NCI-H128 (cell line): Measurements from ENCODE around the gene HMG20B.

Source experiments
- DNase-seq: peaks from one replicate; lab custom pipeline; 2025; ENCODE audit not compliant: unreplicated experiment; lab: John Stamatoyannopoulos, UW

The HMG20B gene

DNA sequence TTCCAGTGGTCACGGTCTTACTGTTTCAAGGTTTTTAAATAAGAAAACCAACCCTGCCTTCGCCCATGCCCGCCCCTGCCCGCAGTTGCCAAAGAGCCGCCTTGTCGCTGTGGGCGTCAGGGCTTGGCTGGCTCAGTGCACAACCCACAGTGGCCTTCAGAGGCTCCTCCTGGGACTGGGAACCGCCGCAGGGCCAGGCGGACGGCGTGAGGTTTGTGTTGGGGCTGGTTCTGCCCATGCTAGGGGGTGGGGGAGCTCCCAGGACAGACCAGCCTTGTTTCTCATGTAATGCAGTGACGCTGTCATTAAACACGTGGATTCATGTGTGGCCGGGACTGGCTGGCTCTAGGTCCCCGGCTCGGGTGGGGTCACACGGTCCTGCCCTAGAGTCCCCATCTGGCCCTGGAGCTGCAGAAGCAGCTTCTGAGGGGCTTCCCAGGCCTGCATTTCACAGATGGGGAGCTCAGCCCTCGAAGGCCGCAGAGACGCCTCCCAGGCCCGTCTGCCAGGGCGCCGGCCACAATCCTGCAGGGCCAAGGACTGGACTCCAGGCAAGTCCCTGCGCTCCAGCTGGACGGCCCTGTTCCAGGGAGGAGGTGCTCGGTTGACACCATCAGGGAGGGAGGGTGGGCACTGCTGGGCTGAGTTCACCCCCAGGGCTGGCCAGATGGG lies 36.2 kb upstream of the HMG20B start:
- no peak for DNase-seq

DNA sequence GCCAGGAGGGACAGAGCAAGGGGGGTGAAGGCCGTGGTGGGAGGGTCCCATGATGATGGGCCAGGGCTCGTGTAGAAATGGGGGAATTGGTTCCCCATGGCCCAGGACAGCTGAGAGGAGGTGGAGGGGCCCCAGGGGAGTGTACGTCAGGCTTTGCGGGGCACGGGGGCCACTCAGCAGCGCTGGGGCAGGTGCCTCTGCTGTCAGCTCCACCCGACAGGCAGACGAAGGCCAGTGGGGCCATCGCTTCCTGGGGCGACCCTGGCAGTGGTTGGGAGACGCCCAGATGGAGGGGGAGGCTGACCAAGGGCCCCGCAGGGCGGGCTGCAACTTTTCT lies 35.7 kb upstream of the HMG20B start:
- no peak for DNase-seq

DNA sequence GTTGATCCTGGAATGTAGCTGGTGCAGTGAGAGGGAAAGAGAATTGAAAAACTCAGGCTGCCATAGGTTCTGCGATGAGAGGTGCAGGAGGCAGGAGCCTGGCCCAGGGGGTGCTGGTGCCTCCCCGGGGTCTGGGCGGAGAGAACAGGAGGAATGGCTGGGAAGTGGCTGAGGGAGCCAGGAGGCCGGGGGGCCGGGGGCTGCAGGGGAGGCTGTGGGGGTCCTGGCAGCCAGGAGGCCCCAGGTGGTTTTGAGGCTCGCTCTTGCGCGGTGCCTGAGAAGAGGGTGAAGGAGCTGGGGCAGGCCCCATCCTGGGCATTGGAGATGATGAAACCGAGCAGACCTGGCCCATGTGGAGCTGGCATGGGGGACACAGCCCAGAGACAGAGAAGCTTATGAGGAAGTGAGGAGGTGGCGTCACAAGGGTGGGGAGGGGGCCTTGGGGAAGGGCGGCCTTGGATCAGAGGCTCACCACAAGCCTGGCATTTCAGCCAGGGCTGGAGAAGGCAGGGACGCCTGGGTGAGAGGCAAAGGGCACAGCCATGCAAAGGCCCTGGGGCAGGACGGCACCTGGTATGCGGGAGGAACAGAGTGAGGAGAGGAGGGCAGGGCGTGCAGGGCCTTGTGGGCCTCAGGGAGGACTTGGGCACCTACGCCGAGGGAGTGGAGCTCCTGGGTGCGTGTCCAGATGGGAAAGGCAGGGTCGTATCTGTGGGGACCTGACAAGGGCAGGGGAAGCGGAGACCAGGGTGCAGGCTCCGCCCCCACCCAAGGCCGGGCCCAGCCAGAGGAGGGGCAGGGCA lies 35.1 kb upstream of the HMG20B start:
- no peak for DNase-seq

DNA sequence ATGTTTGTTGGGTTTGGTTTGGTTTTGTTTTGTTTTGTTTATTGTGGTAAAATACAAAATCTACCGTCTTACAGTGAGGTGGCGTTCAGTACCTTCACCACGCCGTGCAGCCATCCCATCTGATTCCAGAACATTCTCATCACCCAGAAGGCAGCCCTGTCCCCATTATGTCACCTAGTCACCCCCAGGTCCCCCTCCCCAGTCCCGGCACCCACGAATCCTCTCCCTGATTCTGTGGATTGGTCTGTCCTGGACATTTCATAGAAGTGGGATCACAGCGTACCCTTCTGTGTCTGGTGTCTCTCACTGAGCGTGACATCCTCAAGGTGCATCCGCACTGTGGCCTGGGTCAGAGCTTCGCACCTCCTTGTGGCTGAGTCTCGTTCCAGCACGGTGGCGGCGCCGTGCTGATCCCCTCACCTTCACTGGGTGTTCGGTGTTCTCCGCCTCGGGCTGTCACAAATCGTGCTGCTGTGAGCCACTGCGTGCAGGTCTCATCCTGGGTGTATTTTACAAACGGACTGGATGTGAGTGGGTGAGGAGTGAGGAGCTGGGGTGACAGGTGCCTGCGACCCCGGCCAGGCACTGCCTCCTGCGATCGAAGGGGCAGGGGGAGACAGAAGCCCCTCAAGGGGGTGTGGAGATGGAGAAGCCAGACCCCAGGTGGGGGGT lies 34.4 kb upstream of the HMG20B start:
- DNase-seq: no peak

DNA sequence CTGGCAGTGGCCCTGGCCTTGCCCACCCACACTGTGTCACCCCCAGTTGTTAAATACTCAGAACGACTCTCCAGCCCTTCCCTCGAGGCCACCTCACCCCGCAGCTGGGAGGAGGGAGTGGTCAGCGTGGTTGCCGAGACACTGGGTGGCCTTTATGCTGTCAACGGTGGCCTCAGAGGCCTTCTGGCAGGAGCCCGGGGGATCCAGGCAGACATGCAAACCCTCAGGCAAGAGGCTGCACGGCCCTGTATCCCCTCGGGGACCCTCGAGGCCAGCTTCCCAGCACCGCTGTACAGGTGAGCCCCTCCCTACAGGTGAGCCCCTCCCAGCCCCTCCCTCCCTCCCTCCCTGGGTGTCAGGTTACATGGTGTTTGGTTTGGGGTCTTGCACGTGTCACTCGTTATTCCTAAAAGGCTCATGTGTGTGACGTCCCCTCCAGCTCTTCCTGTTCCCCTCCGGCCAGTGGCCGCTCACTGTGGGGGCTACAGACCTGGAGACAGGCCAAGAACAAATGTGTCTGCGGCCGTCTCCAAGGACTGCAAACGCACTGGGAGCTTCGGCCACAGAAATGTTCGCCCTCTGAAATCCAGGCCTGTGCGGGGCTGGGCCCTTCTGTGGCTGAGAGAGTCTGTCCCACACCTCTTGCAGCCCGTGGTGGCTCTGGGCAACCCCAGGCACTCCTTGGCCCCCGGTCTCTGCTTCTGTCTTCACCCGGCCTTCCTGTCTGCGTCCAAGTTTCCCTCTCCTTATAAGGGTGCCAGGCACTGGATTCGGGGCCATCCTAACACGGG lies 33.6 kb upstream of the HMG20B start, which contains the start of gene TEKTIP1:
TEKTIP1 (plus strand) TSS at position 210 of the 791 bp plus-strand sequence; CDS start at position 214, 4 bp downstream.
- no peak for DNase-seq

DNA sequence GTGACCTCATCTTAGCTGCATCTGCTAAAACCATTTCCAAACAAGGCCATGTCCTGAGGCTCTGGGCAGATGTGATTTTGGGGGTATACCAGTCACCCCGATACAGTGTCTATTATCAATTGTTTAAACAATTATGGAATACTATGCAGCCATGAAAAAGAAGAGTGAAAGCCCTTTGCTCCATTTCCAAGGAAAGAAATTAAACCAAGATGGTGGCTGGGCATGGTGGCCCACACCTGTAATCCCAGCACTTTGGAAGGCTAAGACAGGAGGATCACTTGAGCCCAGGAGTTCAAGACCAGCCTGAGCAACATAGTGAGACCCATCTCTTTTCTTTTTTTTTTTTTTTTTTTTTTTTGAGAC lies 33.0 kb upstream of the HMG20B start:
- DNase-seq: no peak

DNA sequence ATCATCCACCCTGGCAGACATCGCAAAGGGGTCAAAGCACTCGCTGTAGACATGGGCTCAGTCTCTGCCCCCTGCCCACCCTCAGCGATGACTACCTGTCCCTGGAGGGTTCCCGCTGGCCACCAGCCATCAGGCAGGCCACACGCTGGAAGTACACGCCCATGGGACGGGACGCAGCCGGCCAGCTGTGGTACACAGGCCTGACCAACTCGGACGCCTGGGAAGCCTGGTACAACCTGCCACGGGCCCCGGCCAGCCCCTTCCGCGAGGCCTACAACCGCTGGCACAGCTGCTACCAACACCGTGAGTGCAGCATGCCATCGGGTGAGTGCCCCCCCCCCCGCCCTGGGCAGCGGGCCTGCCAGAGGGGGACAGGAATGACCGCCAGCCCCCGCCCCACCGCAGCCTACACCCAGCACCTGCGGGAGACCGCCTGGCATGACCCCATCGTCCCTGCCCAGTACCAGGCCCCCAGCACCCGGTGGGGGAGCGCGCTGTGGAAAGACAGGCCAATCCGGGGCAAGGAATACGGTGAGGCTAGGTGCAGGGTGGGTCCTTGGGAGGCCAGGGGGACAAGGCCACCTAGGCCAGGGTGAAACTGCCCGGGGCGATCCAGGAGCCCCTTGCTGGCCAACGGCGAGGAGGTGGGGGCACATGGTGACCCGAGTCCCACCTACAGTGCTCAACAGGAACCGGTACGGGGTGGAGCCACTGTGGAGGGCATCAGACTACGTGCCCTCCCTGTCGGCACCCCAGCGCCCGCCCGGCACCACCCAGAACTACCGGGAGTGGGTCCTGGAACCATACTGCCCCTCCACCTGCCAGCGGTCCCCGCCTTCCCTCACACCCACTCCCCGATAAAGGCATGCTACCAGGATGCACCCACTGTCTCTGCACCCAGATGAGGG lies 29.3 kb upstream of the HMG20B start:
- no peak for DNase-seq

DNA sequence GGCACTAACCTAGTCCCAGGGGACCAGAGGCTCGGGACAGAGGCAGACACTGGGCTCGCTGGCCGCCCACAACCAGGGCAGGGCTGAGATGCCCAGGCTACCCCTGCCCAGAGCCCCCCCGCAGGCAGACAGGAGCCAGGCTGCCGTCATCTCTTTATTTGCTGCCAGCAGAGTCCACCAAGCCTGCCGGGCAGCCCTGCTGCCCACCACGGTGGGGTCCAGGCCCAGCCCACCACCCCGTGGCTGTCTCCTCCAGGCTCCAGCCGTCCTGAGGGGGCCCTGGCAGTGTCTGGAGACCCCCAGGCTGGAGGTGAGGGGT lies 28.7 kb upstream of the HMG20B start:
- no peak for DNase-seq

DNA sequence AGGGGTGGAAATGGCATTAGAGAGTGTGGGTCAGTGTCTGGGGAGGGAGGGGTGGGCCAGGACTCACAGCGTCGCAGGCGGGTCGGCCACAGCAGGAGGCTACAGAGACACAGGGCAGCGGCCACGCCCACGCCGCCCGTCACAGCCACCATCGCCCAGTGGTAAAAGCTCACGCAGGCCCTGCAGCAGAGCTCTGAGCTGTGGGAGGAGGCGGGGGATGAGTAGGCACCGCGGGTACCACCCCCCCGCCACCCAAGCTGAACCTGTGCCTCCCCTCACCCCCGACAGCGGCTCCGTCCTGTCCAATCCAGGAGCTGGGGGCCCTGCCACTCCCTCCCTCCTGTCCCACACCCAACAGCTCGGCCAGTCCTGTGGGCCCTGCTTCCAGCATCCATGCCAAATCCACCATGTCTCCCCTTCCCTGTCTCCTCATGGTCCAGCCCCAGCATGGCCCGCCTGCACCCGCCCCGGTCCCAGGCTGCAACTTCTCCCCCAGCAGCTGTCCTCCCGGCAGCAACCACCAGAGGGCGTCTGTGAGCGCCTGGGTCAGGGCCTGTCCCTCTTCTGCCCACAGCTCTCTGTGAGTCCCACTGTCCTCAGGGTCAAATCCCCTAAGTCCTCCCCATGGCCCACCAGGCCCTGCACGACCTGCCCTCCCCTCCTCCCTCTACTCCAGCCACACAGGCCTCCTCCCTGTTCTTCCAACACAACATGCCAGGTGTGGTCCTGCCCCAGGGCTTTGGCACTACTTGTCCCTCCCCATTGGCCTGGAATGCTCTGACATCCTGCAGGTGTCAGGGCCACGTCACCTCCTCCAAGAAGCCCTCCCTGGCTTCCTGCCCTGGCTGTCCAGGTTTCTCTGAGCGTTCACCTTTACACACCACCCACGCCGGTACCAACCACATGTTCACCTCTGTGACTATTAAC lies 27.7 kb upstream of the HMG20B start:
- peak; percentile 3 for DNase-seq

DNA sequence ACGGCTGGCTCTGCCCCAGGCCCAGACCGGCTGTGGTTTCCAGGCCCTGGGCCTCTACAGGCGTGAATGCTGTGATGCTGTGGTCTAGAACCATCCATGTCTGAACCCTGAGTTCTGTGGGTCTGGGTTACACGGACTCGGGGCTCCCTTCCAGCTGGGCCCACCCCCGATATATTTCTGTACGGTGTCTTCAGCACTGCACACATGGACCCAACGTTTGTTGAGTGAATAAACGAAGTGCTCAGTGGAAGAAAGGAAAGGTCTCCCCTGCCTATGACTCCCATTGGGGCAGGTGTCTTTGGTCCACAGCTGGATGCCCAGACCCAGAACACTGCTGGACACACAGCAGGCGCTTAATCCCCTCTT lies 27.1 kb upstream of the HMG20B start:
- DNase-seq: no peak

DNA sequence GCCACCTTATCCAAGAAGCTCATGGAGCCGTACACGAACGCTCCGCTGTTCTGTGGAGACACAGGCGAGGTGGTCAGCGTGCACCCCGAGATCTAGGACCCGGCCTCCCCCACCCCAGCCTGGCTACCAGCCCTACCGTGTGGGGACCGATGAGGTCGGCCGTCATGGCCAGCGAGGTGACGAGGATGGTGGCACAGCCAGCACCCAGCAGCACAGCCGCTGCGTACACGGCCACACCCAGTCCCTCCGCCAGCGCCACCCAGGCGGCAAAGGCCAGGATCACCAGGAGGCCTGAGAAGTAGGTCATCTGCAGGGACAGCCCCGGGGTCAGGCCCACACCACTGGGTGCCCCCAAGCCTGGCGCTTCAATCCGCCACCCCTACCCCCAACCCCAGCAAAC lies 26.6 kb upstream of the HMG20B start:
- DNase-seq: no peak

DNA sequence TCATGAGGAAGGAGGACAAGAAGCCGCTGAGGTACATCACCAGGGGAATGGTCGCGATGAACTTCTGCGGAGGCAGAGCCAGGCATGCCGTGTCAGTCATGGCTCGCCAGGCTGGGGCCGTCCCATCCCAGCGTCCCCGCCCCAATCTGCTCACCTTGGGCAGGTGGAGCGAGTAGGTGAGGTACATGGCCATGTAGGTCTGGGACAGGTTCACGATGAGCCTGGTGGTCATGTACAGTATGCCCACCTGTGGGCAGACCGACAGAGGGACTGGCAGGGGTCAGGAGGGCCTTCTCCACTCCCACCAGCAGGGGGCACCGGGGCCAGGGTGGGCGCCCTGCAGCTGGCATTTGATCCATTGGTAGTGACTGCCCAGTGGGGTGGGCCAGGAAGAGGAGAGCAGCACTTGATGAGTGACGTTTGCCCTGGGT lies 25.4 kb upstream of the HMG20B start:
- DNase-seq: no peak

DNA sequence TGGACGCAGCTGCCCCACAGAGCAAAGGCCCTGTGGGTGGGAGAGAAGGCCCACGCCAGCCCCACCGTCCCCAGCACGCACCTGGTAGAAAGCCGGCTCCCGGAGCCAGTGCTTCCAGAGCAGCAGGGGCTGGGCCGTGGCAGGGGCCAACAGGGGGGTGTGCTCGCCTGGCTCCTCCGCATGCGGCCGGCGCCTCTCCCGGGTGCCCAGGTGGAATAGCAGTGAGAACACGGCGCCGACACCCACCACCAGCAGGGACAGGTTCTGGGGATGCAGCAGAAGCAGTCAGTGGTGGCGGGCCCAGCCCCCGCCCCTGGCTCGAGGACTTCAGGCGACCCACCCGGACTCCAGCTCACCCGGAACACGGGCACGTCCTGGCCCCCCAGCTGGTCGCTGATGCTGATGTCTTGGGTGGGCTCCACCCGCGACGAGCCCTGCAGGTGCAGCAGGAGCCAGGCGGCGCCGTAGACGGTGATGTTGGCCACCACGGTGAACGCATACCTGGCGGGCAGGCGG lies 24.9 kb upstream of the HMG20B start:
- DNase-seq: no peak

DNA sequence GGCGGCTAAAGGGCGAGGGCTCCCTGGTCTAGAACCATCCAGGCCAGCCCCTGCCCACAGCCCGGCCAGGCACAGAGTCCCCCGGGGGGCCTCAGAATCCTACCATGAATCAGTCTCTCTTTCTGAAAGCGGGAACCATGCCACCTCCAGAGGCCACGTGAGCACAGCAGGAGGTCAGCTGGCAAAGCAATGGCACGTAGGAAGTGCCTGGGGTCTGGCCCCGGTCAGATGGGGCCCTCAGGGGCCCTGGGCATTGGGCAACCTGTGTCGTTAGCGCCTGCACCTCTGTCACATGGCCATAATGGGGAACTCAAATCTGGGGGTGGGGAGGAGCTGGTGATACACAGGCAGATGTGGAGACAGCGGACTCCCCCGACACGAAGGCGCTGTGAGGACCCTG lies 24.1 kb upstream of the HMG20B start:
- DNase-seq: no peak

DNA sequence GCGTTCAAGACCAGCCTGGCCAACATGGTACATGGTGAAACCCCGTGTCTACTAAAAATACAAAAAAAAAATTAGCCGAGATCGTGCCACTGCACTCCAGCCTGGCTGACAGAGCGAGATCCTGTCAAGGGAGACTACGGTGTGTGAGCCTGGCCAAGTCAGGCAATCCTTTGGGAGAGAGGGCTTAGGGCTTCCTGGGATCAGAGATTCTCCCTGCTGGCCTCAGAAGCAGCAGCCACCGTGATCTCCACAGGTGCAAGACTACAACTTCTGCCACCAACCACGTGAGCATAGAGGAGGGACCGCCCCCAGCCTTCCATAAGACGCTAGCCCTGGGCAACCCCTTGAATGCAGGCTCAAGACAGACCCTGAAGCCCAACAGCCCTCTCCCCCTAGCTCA lies 22.9 kb upstream of the HMG20B start:
- no peak for DNase-seq

DNA sequence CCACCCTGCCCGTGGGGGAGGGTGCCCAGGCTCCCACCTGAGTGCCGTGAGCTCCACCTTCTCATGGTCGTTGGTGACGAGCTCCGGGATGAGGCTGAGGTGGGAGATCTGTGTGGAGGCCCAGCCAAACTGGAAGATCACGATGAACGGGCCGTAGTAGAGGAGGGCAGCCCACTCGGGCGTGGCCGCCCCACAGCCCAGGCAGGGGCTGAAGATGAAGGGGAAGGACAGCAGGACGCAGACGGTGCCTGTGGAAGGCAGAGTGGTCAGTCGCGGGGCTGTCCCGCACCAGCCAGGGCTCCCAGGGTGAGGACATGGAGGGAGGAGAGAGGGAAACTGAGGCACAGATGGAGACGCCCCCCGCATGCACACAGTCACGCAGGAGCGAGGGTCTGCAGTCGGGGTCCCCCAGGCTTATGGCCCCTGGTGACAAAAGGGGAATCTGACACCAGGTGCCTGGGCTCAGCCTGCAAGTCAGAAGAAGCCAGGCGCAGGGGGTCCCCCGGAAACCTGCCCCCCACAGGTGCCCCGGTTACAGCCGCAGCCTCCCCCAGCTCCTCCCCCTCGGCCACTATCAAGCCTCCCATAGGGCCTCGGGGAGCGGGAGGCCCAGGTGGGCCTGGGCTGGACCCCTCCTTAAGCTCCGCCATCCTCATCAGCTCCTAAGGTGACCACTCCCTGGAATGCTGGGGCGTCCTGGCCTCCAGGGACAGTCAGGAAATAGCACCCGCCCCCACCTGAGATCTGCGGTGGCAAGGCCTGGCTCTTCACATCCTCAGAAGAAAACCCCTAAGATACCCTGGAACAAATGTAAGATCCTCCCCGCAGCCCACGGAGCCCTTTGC lies 21.6 kb upstream of the HMG20B start:
- no peak for DNase-seq

DNA sequence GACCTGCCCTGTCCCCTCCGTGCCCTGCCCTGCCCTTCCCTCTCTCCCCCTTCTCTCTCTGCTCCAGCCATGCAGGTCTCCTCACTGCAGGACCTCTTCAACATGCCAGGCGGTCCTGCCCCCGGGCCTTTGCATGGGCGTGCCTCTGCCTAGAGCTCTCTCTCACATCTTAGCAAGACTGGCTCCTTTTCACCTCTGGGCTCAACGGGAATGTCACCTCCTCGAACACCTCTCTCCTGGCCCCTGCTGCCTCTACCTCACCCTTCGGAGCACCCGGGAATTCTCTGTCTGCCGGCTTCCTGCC lies 21.0 kb upstream of the HMG20B start:
- no peak for DNase-seq

DNA sequence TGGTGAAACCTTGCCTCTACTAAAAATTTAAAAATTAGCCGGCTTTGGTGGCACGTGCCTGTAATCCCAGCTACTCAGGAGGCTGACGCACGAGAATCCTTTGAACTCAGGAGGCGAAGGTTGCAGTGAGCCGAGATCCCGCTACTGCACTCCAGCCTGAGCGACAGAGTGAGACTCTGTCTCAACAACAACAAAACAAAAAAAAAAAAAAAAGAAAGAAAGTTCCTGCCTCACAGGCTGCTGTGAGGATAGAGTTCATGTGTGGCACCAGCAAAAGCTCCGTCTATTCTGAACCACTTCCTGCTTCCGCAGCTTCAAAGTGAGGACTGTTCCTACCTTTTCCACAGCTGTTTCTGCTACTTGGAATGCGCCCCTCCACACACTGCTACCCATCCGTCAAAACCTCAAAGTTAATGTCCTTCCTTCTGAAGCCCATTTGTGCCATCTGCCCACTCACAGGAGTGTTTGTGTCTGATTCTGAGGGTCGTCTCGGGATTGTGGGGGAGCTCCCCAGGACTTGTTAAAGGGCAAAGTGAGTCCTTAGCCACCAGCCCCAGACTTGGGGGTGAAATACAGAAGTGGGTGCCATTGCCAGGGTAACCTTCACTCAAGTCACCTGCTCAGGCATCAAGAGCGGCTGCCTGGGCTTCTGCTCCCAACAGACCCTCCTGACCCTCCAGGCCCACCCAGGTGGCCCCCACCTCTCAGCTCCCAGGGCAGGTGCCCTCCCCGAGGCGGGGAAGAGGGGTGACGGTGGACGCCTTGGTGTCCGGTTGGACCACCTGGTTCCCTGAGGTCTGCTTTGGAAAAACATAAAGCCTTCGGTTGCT lies 18.3 kb upstream of the HMG20B start:
- DNase-seq: no peak
